Tibial artery (tissue), 4 donors: ENCODE data around the gene VAV1.
A peak's percentile ranks its signal among the peaks of the same experiment; 100 is the strongest.

ENCODE experiments used
- DNase-seq, 2 donors: peaks; one replicate each; pipeline ENCODE4 v3.0.0-alpha.2; 2019
- H3K27ac ChIP-seq, 2 donors: fragments of 200-600 bp; sonication (generic) in 1 of 2; 1 replicate in 1 of 2; 2 replicates in 1 of 2; pipeline ENCODE4 v1.5.1; 2018 to 2019; ENCODE audit warnings: mild to moderate bottlenecking in 1 of 2
- H3K27me3 ChIP-seq, 2 donors: fragments of 200-600 bp; sonication (generic) in 1 of 2; one replicate each; pipeline versions ENCODE4 v1.5.1 to v1.6.0; 2016 to 2019
- H3K36me3 ChIP-seq, 3 donors: fragments of 200-600 bp; sonication (generic) in 2 of 3; one replicate each; pipeline ENCODE4 v1.5.1; 2016 to 2019; ENCODE audit warnings: mild to moderate bottlenecking in 2 of 3
- H3K4me1 ChIP-seq, 4 donors: fragments of 200-600 bp; sonication (generic) in 2 of 4; 1 replicate in 3 of 4; 2 replicates in 1 of 4; pipeline ENCODE4 v1.5.1; 2016 to 2019
- H3K4me3 ChIP-seq, 2 donors: fragments of 200-600 bp; sonication (generic) in 1 of 2; 1 replicate in 1 of 2; 2 replicates in 1 of 2; pipeline ENCODE4 v1.5.1; 2018 to 2019; ENCODE audit warnings: mild to moderate bottlenecking in 2 of 2
- H3K9me3 ChIP-seq, 3 donors: fragments of 200-600 bp; sonication (generic) in 1 of 3; one replicate each; pipeline ENCODE4 v1.5.1; 2016 to 2019
- intact Hi-C: fragments of 100-400 bp; cut with DNase I; formaldehyde crosslinking; loops from one replicate; pipeline ENCODE4 v1.15.0; 2023; ENCODE audit warnings: low total_unique reads
- TF ChIP-seq, protein P1 (sequence below), 2 experiments: fragments of 200-600 bp in 1 of 2; fragments of 450-650 bp in 1 of 2; IDR thresholded peaks; one replicate each; pipeline ENCODE4 v1.5.1; 2017 to 2019; ENCODE audit warnings: antibody characterized with exemption in 2 of 2, mild to moderate bottlenecking in 1 of 2, moderate library complexity in 1 of 2

Gene VAV1

DNA sequence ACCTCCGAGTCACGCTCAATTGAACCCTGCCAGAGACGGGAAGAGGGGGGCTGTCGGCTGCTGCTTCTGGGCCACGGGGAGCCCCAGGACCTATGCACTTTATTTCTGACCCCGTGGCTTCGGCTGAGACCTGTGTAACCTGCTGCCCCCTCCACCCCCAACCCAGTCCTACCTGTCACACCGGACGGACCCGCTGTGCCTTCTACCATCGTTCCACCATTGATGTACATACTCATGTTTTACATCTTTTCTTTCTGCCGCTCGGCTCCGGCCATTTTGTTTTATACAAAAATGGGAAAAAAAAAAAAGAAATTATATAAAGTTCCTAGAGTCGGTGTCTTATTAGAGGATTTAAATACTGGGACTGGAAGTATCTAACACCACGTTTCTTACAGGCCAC lies 21.3 kb upstream of the VAV1 start:
- no peak for DNase-seq
- H3K36me3 ChIP-seq, result peaks cover 55 to 92% (median 65%) of the 10 kb centered on the region in 3 donors
- H3K27ac ChIP-seq, result no peak overlapping the region
- H3K9me3 ChIP-seq, result no peaks in the 10 kb centered on the region
- peaks cover 0 to 12% (median 8%) of the 10 kb centered on the region in 4 donors for H3K4me1 ChIP-seq
- intact Hi-C loops, result loop anchor here (10.0 kb wide), 1 partner anchor 116 kb away; no protein-coding TSS in a partner anchor
- TF ChIP-seq, protein P1, sequence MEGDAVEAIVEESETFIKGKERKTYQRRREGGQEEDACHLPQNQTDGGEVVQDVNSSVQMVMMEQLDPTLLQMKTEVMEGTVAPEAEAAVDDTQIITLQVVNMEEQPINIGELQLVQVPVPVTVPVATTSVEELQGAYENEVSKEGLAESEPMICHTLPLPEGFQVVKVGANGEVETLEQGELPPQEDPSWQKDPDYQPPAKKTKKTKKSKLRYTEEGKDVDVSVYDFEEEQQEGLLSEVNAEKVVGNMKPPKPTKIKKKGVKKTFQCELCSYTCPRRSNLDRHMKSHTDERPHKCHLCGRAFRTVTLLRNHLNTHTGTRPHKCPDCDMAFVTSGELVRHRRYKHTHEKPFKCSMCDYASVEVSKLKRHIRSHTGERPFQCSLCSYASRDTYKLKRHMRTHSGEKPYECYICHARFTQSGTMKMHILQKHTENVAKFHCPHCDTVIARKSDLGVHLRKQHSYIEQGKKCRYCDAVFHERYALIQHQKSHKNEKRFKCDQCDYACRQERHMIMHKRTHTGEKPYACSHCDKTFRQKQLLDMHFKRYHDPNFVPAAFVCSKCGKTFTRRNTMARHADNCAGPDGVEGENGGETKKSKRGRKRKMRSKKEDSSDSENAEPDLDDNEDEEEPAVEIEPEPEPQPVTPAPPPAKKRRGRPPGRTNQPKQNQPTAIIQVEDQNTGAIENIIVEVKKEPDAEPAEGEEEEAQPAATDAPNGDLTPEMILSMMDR (IDR thresholded peaks at IDR 0.05), result no peak
- H3K27me3 ChIP-seq, result no peaks in the 10 kb centered on the region
- no peak overlapping the region for H3K4me3 ChIP-seq

- intact Hi-C loops, result loop anchor here (10.0 kb wide), 1 partner anchor 118 kb away; no protein-coding TSS in a partner anchor
- Histone ChIP-seq H3K9me3 (no peaks in the 10 kb centered on the region), H3K27me3 (no peaks in the 10 kb centered on the region), H3K4me1 (peaks cover 0 to 11% (median 8%) of the 10 kb centered on the region in 4 donors), H3K4me3 (peak overlapping the region; percentile 37 to 49), H3K27ac (peak overlapping the region; percentile 53 to 69), H3K36me3 (peaks cover 41 to 79% (median 52%) of the 10 kb centered on the region in 3 donors)
- TF ChIP-seq, protein P1 (IDR thresholded peaks at IDR 0.05), result no peak
- DNase-seq, result no peak
Measured at GRCh38 chr19:6752256-6753177, 20.0 kb upstream of the VAV1 start.

DNA sequence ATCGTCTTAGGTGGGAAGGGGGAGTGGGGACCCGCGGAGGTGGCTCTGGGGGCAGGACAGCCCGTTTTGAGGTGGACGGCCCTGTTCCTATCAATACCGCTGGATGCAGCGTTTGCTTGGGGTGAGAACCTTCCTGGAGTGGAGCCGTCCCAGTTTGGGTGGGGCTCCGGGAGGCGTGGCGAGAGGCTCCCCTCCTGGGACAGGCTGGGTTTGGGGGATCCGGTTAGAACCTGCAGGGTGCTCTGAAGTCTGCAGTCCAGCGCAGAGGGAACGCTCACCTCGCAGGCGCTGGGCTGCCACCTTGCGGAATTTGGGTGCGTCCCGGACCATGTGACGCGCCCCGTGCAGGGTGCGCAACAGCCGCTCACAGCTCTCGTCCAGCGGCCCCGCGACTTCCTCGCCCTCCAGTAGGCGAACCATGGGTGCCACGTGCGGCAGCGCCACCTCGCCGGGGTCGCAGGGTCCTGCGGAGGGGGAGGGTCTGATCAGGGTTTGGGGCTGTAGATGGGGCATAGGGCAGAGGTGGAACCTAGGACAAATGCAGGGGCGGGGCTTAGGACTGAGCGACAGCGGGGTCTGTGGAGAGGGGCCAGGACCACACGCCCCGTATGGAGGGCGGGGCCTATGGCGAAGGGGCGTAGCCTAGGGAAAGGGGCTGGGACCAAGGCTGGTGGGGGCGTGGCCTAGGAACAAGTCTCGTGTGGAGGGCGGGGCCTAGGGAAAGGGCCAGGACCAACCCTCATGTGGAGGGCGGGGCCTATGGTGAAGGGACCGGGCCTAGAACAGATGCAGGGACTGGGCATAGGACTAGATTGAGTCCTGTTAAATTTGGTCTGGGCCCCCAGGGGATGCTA lies 19.1 kb upstream of the VAV1 start:
- TF ChIP-seq, protein P1 (IDR thresholded peaks at IDR 0.05), result peak; percentile 50 to 58
- no peaks in the 10 kb centered on the region for H3K9me3 ChIP-seq
- peaks cover 33 to 70% (median 43%) of the 10 kb centered on the region in 3 donors for H3K36me3 ChIP-seq
- peak overlapping the region; percentile 53 to 69 for H3K27ac ChIP-seq
- peak overlapping the region; percentile 37 to 49 for H3K4me3 ChIP-seq
- H3K4me1 ChIP-seq, result peaks cover 0 to 11% (median 8%) of the 10 kb centered on the region in 4 donors
- DNase-seq, result peak; percentile 81 to 90
- no peaks in the 10 kb centered on the region for H3K27me3 ChIP-seq
- intact Hi-C loops, result loop anchor here (10.0 kb wide), 1 partner anchor 119 kb away; no protein-coding TSS in a partner anchor

- H3K36me3 ChIP-seq, result peaks cover 27 to 65% (median 36%) of the 10 kb centered on the region in 3 donors
- TF ChIP-seq, protein P1 (IDR thresholded peaks at IDR 0.05), result no peak
- H3K4me3 ChIP-seq, result no peak overlapping the region
- H3K27ac ChIP-seq, result no peak overlapping the region
- H3K4me1 ChIP-seq, result peaks cover 0 to 11% (median 8%) of the 10 kb centered on the region in 4 donors
- DNase-seq, result no peak
- intact Hi-C loops, result loop anchor here (10.0 kb wide), 1 partner anchor 119 kb away; no protein-coding TSS in a partner anchor
- H3K27me3 ChIP-seq, result no peaks in the 10 kb centered on the region
- H3K9me3 ChIP-seq, result no peaks in the 10 kb centered on the region
Measured at GRCh38 chr19:6754136-6754535, 18.4 kb upstream of the VAV1 start.
